SK-N-SH (cell line): ENCODE measurements around the gene LTBP2. TPM values are rescaled to one million over a fixed set of nuclear protein-coding genes. Genes with fewer than 3 reads are reported as not detected.

Experiments
- CTCF ChIA-PET: fragments of 300-600, 350-600 bp; formaldehyde crosslinking; extraction: SDS; loops from one replicate; lab custom pipeline; 2021; lab: Yijun Ruan, JAX
- POLR2A ChIA-PET: fragments of 350-600 bp; sonication (Branson Sonifier 250); formaldehyde crosslinking; extraction: SDS; loops from one replicate; lab custom pipeline; 2020; ENCODE audit warnings: antibody characterized with exemption, inconsistent platforms; lab: Yijun Ruan, JAX
- DNase-seq: peaks from one replicate; pipeline ENCODE4 v3.0.0; 2012
- H2AFZ ChIP-seq: fragments of 200-600 bp; sonication (generic); 2 replicates; pipeline ENCODE4 v1.8.1; 2016; ENCODE audit warnings: antibody characterized with exemption, mild to moderate bottlenecking, low read depth
- H3F3A ChIP-seq: fragments of 200-600 bp; sonication (generic); replicated peaks from 2 replicates; pipeline ENCODE3; 2016; ENCODE audit warnings: antibody characterized with exemption, mild to moderate bottlenecking; ENCODE audit not compliant: insufficient read depth
- H3K27ac ChIP-seq, 2 experiments: fragments of 200-500 bp in 1 of 2; fragments of 200-600 bp in 1 of 2; sonication (Bioruptor generic) in 1 of 2; sonication (generic), shearing (Covaris generic) in 1 of 2; 2 replicates each; pipeline versions ENCODE4 v1.5.1 to v1.6.1; 2014 to 2016; ENCODE audit warnings: low read depth in 2 of 2, inconsistent platforms in 1 of 2, low read length in 1 of 2, mild to moderate bottlenecking in 1 of 2, mixed read lengths in 1 of 2
- H3K27me3 ChIP-seq: fragments of 200-600 bp; sonication (generic), shearing (Covaris generic); 2 replicates; pipeline ENCODE4 v1.6.1; 2016; ENCODE audit warnings: mixed run types; ENCODE audit not compliant: insufficient read depth
- H3K36me3 ChIP-seq, 2 experiments: fragments of 200-500 bp in 1 of 2; fragments of 200-600 bp in 1 of 2; sonication (Bioruptor generic) in 1 of 2; sonication (generic) in 1 of 2; replicated peaks in 1 of 2; 2 replicates each; pipeline versions ENCODE3 to v1.5.1; 2014 to 2016; ENCODE audit warnings: low read length in 1 of 2, mild to moderate bottlenecking in 1 of 2; ENCODE audit not compliant: insufficient read depth in 2 of 2, control insufficient read depth in 1 of 2
- H3K4me1 ChIP-seq, 2 experiments: fragments of 200-500 bp in 1 of 2; fragments of 200-600 bp in 1 of 2; sonication (Bioruptor generic) in 1 of 2; sonication (generic), shearing (Covaris generic) in 1 of 2; 2 replicates each; pipeline versions ENCODE4 v1.5.1 to v1.6.1; 2014 to 2016; ENCODE audit warnings: low read depth in 1 of 2, low read length in 1 of 2, mixed run types in 1 of 2; ENCODE audit not compliant: insufficient read depth in 2 of 2, control insufficient read depth in 1 of 2
- H3K4me2 ChIP-seq: fragments of 200-600 bp; sonication (generic), shearing (Covaris generic); 2 replicates; pipeline ENCODE4 v1.6.1; 2017; ENCODE audit warnings: mixed run types
- H3K4me3 ChIP-seq, 2 experiments: fragments of 200-500 bp in 1 of 2; fragments of 200-600 bp in 1 of 2; sonication (Bioruptor generic) in 1 of 2; sonication (generic), shearing (Covaris generic) in 1 of 2; 2 replicates each; pipeline versions ENCODE4 v1.5.1 to v1.8.1; 2014 to 2016; ENCODE audit warnings: low read depth in 2 of 2, inconsistent platforms in 1 of 2, low read length in 1 of 2, mild to moderate bottlenecking in 1 of 2, mixed read lengths in 1 of 2, moderate library complexity in 1 of 2
- H3K79me2 ChIP-seq: fragments of 200-600 bp; sonication (generic); 2 replicates; pipeline ENCODE4 v1.8.1; 2017; ENCODE audit warnings: mild to moderate bottlenecking; ENCODE audit not compliant: insufficient read depth
- H3K9ac ChIP-seq: fragments of 200-600 bp; sonication (generic); 2 replicates; pipeline ENCODE4 v1.6.1; 2017; ENCODE audit warnings: mixed run types
- H3K9me2 ChIP-seq: fragments of 200-600 bp; sonication (generic); 2 replicates; pipeline ENCODE4 v1.6.1; 2017; ENCODE audit warnings: mixed run types
- H3K9me3 ChIP-seq: fragments of 200-600 bp; sonication (generic); 2 replicates; pipeline ENCODE4 v1.6.1; 2017; ENCODE audit warnings: mixed run types, mild to moderate bottlenecking, moderate library complexity
- H4K20me1 ChIP-seq: fragments of 200-600 bp; sonication (generic); 2 replicates; pipeline ENCODE4 v1.6.1; 2017; ENCODE audit warnings: mild to moderate bottlenecking, mixed run types; ENCODE audit not compliant: insufficient read depth
- ELF1 ChIP-seq: IDR thresholded peaks from 2 replicates; pipeline ENCODE4 v1.4.0; 2012
- EP300 ChIP-seq, 2 experiments: IDR thresholded peaks; 2 replicates each; pipeline versions ENCODE4 v1.4.0 to v1.6.1; 2012; ENCODE audit warnings: borderline replicate concordance in 1 of 2, low read depth in 1 of 2, low read length in 1 of 2
- EZH2phosphoT487 ChIP-seq: fragments of 200-600 bp; sonication (generic); IDR thresholded peaks from 2 replicates; pipeline ENCODE4 v1.6.1; 2017; ENCODE audit warnings: low read depth, mixed run types, mild to moderate bottlenecking, antibody characterized with exemption, moderate library complexity, borderline replicate concordance
- FOXJ3 ChIP-seq: sonication (generic); formaldehyde crosslinking; IDR thresholded peaks from 2 replicates; pipeline ENCODE4 v1.5.1; 2020; ENCODE audit warnings: mild to moderate bottlenecking, missing genetic modification reagents
- GABPA ChIP-seq: IDR thresholded peaks from 2 replicates; pipeline ENCODE4 v1.4.0; 2012; ENCODE audit warnings: low read depth, mild to moderate bottlenecking
- GATA2 ChIP-seq: sonication (generic); formaldehyde crosslinking; IDR thresholded peaks from 2 replicates; pipeline ENCODE4 v1.5.0; 2020; ENCODE audit warnings: mild to moderate bottlenecking, missing genetic modification reagents
- MEF2A ChIP-seq: IDR thresholded peaks from 2 replicates; pipeline ENCODE4 v1.4.0; 2012; ENCODE audit warnings: low read depth, borderline replicate concordance
- MXI1 ChIP-seq: IDR thresholded peaks from 2 replicates; pipeline ENCODE4 v1.6.1; 2012; ENCODE audit warnings: mild to moderate bottlenecking, low read depth, low read length, improper control_type of control experiment
- NFIC ChIP-seq: IDR thresholded peaks from 2 replicates; pipeline ENCODE4 v1.4.0; 2012; ENCODE audit warnings: borderline replicate concordance
- PBX3 ChIP-seq: IDR thresholded peaks from 2 replicates; pipeline ENCODE4; 2012
- POLR2AphosphoS5 ChIP-seq: IDR thresholded peaks from 2 replicates; pipeline ENCODE4 v1.6.1; 2012; ENCODE audit warnings: low read depth, low read length
- RCOR1 ChIP-seq: fragments of 150-350 bp; IDR thresholded peaks from 2 replicates; pipeline ENCODE4 v1.6.1; 2017; ENCODE audit warnings: antibody characterized with exemption, low read length
- RFX5 ChIP-seq: IDR thresholded peaks from 2 replicates; pipeline ENCODE4 v1.6.1; 2012; ENCODE audit warnings: mild to moderate bottlenecking, improper control_type of control experiment, low read length
- RXRA ChIP-seq: IDR thresholded peaks from 2 replicates; pipeline ENCODE4 v1.4.0; 2012; ENCODE audit warnings: low read depth, mild to moderate bottlenecking, borderline replicate concordance
- SIN3A ChIP-seq: IDR thresholded peaks from 2 replicates; pipeline ENCODE4 v1.6.1; 2012; ENCODE audit warnings: low read depth, mild to moderate bottlenecking, low read length, moderate library complexity, borderline replicate concordance
- TAF1 ChIP-seq: IDR thresholded peaks from 2 replicates; pipeline ENCODE4 v1.6.1; 2012; ENCODE audit warnings: low read depth, mild to moderate bottlenecking, low read length, moderate library complexity, borderline replicate concordance
- TCF12 ChIP-seq: IDR thresholded peaks from 2 replicates; pipeline ENCODE4 v1.4.0; 2012
- TEAD4 ChIP-seq: IDR thresholded peaks from 2 replicates; pipeline ENCODE4 v1.4.0; 2012; ENCODE audit warnings: mild to moderate bottlenecking, borderline replicate concordance; ENCODE audit not compliant: insufficient read depth
- USF1 ChIP-seq: IDR thresholded peaks from 2 replicates; pipeline ENCODE4 v1.4.0; 2012; ENCODE audit warnings: low read depth, borderline replicate concordance
- USF2 ChIP-seq: fragments of 150-350 bp; IDR thresholded peaks from 2 replicates; pipeline ENCODE4 v1.6.1; 2017; ENCODE audit warnings: antibody characterized with exemption, low read length, low read depth, borderline replicate concordance
- WGBS: methylation state at CpG from one replicate; pipeline ENCODE4 v1.1.6; 2017; ENCODE audit warnings: low lambda C conversion rate; 5-methylcytosine and 5-hydroxymethylcytosine counted together
- polyA plus RNA-seq, 3 experiments: library from polyadenylated mRNA; depleted of rRNA; stranded (reverse); fragments of >200 nt; gene quantifications; 2 replicates each; pipeline ENCODE4 v1.2.3, GENCODE V29; 2012

Gene LTBP2
- polyA plus RNA-seq, 1 of the 3 experiments (the other 2 are of a cell fraction) = 58.8 TPM

- no peak for TF ChIP-seq USF2
- no peak for TF ChIP-seq RCOR1
- no peak for TF ChIP-seq PBX3
- TF ChIP-seq, all 33 proteins: peak for 4
Measured at GRCh38 chr14:74658535-74659131, 46.6 kb upstream of the LTBP2 start (continued).

GRCh38 chr14:74656964-74657363 lies 44.9 kb upstream of the LTBP2 start:
- Histone ChIP-seq H4K20me1 (no peaks in the 10 kb centered on the region), H3K27ac (peak overlapping the region; percentile 71 to 74; a peak in 3 of 4 replicates)
- CTCF ChIA-PET = interaction anchor here (0.9 kb wide), 1 partner anchor 89 kb away, joined by 3 read pairs; no protein-coding TSS in a partner anchor

GRCh38 chr14:74655599-74656395 lies 43.8 kb upstream of the LTBP2 start:
- Histone ChIP-seq H3K9me2 (no peaks in the 10 kb centered on the region), H3K36me3 (peaks cover 41 to 48% of the 10 kb centered on the region in 2 experiments), H3K27me3 (no peaks in the 10 kb centered on the region), H4K20me1 (no peaks in the 10 kb centered on the region), H3K79me2 (no peaks in the 10 kb centered on the region), H3F3A (peaks cover 50% of the 10 kb centered on the region), H2AFZ (no peak overlapping the region), H3K4me3 (no peak overlapping the region), H3K4me1 (peaks cover 7 to 46% of the 10 kb centered on the region in 2 experiments; a peak in 3 of 4 replicates), H3K4me2 (peak overlapping the region; percentile 55), H3K9ac (no peak overlapping the region), H3K27ac (peak overlapping the region; percentile 71 to 74), H3K9me3 (no peaks in the 10 kb centered on the region)
- ChIA-PET CTCF (interaction anchor here (0.6 to 1.7 kb wide), 4 partner anchors 19 to 90 kb away, joined by 3 to 9 read pairs (median 4); partner anchors contain the start of gene LTBP2), POLR2A (no interaction called here)
- WGBS = 65% methylated on average over 2 of the region's 2 CpGs
- no peak for DNase-seq
- TF ChIP-seq POLR2AphosphoS5 = no peak
- TF ChIP-seq MXI1 = no peak
- TF ChIP-seq USF2 = no peak
- no peak for TF ChIP-seq FOXJ3 (CRISPR knock-in tag)
- 0 out of 4 replicates have a peak, but pooled peaks of 1 of the 2 experiments have one; percentile 21 for TF ChIP-seq EP300 (IDR thresholded peaks at IDR 0.05; ENCODE audit: borderline replicate concordance in 1 of 2, low read depth in 1 of 2, low read length in 1 of 2)
- TF ChIP-seq TAF1 = no peak
- peak; percentile 4; the same call in 1 of the 2 replicates for TF ChIP-seq TCF12
- TF ChIP-seq USF1 = no peak
- no peak for TF ChIP-seq MEF2A
- TF ChIP-seq NFIC = no peak; the same call in 1 of the 2 replicates
- TF ChIP-seq RCOR1 = no peak
- no peak for TF ChIP-seq GATA2 (CRISPR knock-in tag)
- TF ChIP-seq TEAD4 = no peak

More at GRCh38 chr14:74656964-74657363, 44.9 kb upstream of the LTBP2 start:
- H3K27me3 ChIP-seq = no peaks in the 10 kb centered on the region
- peaks cover 7 to 46% of the 10 kb centered on the region in 2 experiments; a peak in 3 of 4 replicates for H3K4me1 ChIP-seq
- WGBS = 93% methylated on average over 3 of the region's 3 CpGs
- H3F3A ChIP-seq = peaks cover 56% of the 10 kb centered on the region
- H3K9me2 ChIP-seq = no peaks in the 10 kb centered on the region
- H3K36me3 ChIP-seq = peaks cover 48 to 52% of the 10 kb centered on the region in 2 experiments
- POLR2A ChIA-PET = no interaction called here
- H2AFZ ChIP-seq = no peak overlapping the region
- TF ChIP-seq RFX5 (no peak), FOXJ3 (CRISPR knock-in tag) (no peak), GABPA (no peak), NFIC (no peak), EZH2phosphoT487 (no peak), RXRA (no peak), ELF1 (no peak), SIN3A (no peak), TEAD4 (no peak)
- H3K79me2 ChIP-seq = no peaks in the 10 kb centered on the region
- H3K9me3 ChIP-seq = no peaks in the 10 kb centered on the region
- 0 out of 2 replicates have a peak overlapping the region, but pooled peaks have one; percentile 55 for H3K4me2 ChIP-seq
- no peak for DNase-seq
- no peak overlapping the region for H3K9ac ChIP-seq
- H3K4me3 ChIP-seq = no peak overlapping the region
